Ishikawa (cell line): ENCODE measurements around the gene GTPBP1.
A peak's percentile ranks its signal among the peaks of the same experiment; 100 is the strongest.

Source experiments
- CEBPB ChIP-seq: IDR thresholded peaks from 2 replicates; pipeline ENCODE4 v1.6.1; 2012
- CREB1 ChIP-seq: IDR thresholded peaks from 2 replicates; pipeline ENCODE4 v1.6.1; 2012; ENCODE audit warnings: low read depth
- EGR1 ChIP-seq: IDR thresholded peaks from 2 replicates; pipeline ENCODE4 v1.6.1; 2012
- EP300 ChIP-seq: IDR thresholded peaks from 2 replicates; pipeline ENCODE4 v1.6.1; 2012; ENCODE audit warnings: borderline replicate concordance
- FOXM1 ChIP-seq: IDR thresholded peaks from 2 replicates; pipeline ENCODE4 v1.6.1; 2012; ENCODE audit warnings: low read depth, borderline replicate concordance
- NFIC ChIP-seq: IDR thresholded peaks from 2 replicates; pipeline ENCODE4 v1.6.1; 2012
- RAD21 ChIP-seq: IDR thresholded peaks from 2 replicates; pipeline ENCODE4 v1.6.1; 2012; ENCODE audit warnings: low read depth
- TAF1 ChIP-seq: IDR thresholded peaks from 2 replicates; pipeline ENCODE4 v1.6.1; 2012; ENCODE audit warnings: low read depth, mild to moderate bottlenecking
- TCF12 ChIP-seq: IDR thresholded peaks from 2 replicates; pipeline ENCODE4 v1.6.1; 2012; ENCODE audit warnings: low read depth
- TEAD4 ChIP-seq: IDR thresholded peaks from 2 replicates; pipeline ENCODE4 v1.6.1; 2012
- YY1 ChIP-seq: IDR thresholded peaks from 2 replicates; pipeline ENCODE4 v1.6.1; 2012; ENCODE audit warnings: low read depth
- ZBTB7A ChIP-seq: IDR thresholded peaks from 2 replicates; pipeline ENCODE4 v1.6.1; 2012; ENCODE audit warnings: low read depth
- TF ChIP-seq, protein P1 (sequence below): IDR thresholded peaks from 2 replicates; pipeline ENCODE4 v1.6.1; 2012
- TF ChIP-seq, protein P2 (sequence below): IDR thresholded peaks from 2 replicates; pipeline ENCODE4 v1.6.1; 2012; ENCODE audit warnings: low read depth, mild to moderate bottlenecking
- TF ChIP-seq, protein P3 (sequence below): IDR thresholded peaks from 2 replicates; pipeline ENCODE4 v1.6.1; 2012

Gene GTPBP1

DNA sequence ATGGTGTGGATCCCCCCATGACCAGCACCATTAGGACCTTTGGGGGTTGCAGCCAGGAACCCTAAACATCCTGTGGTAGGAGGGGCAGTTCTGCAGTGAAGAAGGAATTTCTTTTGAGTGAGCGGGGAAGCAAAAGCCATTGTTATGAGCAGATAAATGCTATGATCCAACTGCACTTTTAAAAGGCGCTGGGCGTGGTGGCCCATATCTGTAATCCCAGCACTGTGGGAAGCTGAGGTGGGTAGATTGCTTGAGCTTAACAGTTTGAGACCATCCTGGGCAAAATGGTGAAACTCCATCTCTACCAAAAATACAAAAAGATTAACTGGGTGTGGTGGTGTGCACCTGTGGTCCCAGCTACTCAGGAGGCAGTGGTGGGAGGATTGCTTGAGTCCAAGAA, 29.9 kb upstream of the GTPBP1 start:
- no peak for TF ChIP-seq FOXM1
- no peak for TF ChIP-seq TAF1
- TF ChIP-seq EGR1: no peak
- no peak for TF ChIP-seq ZBTB7A

DNA sequence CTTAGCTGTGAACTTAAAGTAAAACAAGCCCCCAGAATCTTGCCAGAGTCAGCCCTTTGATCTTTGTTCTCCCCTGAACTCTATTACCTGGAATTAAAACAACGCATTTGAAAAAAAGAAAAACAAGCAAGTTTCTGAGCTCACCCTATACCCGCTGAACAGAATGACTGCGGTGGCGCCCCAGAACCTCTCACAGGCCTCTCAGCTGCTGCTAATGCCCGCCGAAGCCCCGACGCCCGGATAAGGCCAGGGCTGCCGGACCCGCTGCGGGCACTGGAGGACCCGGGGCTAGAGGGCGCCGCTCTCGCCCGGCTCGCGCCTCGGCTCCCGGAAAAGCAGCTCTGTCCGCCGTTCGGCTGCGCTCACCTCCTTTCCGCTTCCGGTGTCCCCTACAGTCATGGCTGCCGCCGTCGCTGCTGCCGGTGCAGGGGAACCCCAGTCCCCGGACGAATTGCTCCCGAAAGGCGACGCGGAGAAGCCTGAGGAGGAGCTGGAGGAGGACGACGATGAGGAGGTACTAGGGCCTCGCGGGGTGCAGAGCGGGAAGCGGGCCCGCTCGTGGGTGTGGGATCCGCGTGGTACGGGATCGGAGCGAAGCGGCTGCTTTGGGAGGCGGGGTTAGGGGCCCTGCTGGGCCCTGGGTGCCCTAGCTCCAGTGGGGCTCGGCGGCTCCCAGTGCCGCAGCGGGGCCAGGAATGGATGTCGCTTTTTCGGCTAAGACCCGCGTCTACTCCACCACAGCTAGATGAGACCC, 24.0 kb upstream of the GTPBP1 start, which contains the start of gene TOMM22:
Gene TOMM22, plus strand, starts transcription at position 376 of the 754 bp plus-strand sequence. Its CDS starts 22 bp downstream, at position 398.
- peak; percentile 32; the same call in 1 of the 2 replicates for TF ChIP-seq RAD21
- no peak; the same call in 1 of the 2 replicates for TF ChIP-seq NFIC
- TF ChIP-seq TAF1: peak; percentile 96
- TF ChIP-seq TEAD4: peak; percentile 19; the same call in 1 of the 2 replicates
- peak; percentile 99 for TF ChIP-seq YY1
- no peak for TF ChIP-seq CREB1
- no peak; the same call in 1 of the 2 replicates for TF ChIP-seq CEBPB
- TF ChIP-seq EGR1: peak; percentile 57
- TF ChIP-seq, protein P1, sequence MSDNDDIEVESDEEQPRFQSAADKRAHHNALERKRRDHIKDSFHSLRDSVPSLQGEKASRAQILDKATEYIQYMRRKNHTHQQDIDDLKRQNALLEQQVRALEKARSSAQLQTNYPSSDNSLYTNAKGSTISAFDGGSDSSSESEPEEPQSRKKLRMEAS: peak; percentile 87
- TF ChIP-seq, protein P2, sequence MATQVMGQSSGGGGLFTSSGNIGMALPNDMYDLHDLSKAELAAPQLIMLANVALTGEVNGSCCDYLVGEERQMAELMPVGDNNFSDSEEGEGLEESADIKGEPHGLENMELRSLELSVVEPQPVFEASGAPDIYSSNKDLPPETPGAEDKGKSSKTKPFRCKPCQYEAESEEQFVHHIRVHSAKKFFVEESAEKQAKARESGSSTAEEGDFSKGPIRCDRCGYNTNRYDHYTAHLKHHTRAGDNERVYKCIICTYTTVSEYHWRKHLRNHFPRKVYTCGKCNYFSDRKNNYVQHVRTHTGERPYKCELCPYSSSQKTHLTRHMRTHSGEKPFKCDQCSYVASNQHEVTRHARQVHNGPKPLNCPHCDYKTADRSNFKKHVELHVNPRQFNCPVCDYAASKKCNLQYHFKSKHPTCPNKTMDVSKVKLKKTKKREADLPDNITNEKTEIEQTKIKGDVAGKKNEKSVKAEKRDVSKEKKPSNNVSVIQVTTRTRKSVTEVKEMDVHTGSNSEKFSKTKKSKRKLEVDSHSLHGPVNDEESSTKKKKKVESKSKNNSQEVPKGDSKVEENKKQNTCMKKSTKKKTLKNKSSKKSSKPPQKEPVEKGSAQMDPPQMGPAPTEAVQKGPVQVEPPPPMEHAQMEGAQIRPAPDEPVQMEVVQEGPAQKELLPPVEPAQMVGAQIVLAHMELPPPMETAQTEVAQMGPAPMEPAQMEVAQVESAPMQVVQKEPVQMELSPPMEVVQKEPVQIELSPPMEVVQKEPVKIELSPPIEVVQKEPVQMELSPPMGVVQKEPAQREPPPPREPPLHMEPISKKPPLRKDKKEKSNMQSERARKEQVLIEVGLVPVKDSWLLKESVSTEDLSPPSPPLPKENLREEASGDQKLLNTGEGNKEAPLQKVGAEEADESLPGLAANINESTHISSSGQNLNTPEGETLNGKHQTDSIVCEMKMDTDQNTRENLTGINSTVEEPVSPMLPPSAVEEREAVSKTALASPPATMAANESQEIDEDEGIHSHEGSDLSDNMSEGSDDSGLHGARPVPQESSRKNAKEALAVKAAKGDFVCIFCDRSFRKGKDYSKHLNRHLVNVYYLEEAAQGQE: peak; percentile 31; the same call in 1 of the 2 replicates
- no peak for TF ChIP-seq ZBTB7A
- TF ChIP-seq, protein P3, sequence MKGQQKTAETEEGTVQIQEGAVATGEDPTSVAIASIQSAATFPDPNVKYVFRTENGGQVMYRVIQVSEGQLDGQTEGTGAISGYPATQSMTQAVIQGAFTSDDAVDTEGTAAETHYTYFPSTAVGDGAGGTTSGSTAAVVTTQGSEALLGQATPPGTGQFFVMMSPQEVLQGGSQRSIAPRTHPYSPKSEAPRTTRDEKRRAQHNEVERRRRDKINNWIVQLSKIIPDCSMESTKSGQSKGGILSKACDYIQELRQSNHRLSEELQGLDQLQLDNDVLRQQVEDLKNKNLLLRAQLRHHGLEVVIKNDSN: no peak
- peak; percentile 85 for TF ChIP-seq TCF12
- TF ChIP-seq EP300: no peak; the same call in 1 of the 2 replicates
- no peak for TF ChIP-seq FOXM1

DNA sequence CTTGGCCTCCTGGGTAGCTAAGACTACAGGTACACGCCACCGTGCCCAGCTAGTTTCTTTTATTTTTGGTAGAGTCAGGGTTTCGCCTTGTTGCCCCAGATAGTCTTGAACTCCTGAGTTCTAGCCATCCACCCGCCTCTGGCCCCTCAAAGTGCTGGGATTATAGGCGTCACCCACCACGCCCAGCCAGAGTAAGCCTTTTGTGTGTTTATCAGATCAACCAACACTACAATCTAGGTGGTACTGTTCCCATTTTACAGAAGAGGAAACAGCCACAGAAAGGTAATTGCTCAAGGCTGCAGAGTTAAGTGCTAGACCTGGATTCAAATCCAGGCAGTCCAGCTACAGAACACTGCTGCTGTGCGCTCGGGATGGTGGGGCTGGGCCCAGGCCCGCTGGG, 20.8 kb upstream of the GTPBP1 start:
- no peak for TF ChIP-seq TEAD4
- no peak for TF ChIP-seq EGR1
- TF ChIP-seq, protein P1: no peak
- no peak for TF ChIP-seq CREB1
- TF ChIP-seq RAD21: no peak
- TF ChIP-seq ZBTB7A: no peak
- TF ChIP-seq, protein P2: no peak
- TF ChIP-seq CEBPB: no peak
- TF ChIP-seq, protein P3: no peak
- TF ChIP-seq FOXM1: no peak
- TF ChIP-seq TCF12: no peak
- TF ChIP-seq NFIC: no peak
- no peak for TF ChIP-seq YY1
- TF ChIP-seq TAF1: no peak
- no peak for TF ChIP-seq EP300

DNA sequence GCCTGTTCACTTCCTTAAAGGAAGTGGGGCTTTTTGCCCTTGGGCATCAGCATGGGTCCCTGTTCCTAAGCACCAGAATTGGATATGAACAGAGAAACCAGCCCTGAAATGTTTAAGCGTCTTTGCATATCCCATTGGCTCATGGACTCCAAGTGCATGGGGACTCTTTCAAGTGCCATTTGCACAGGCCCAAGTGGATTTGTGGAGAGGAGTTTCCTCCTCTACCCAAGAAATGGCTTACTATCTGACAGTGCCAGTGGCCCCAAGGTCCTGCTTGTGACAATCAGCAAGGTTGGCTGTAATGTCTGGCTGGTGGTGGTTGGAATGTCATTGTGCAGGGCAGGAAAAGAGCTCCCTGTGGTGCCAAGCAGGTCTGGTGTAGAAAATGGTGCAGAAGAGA, 20.0 kb upstream of the GTPBP1 start:
- TF ChIP-seq EGR1 (no peak), EP300 (no peak), TEAD4 (no peak), RAD21 (no peak), FOXM1 (no peak), TCF12 (no peak), NFIC (no peak), TAF1 (no peak), CEBPB (no peak), CREB1 (no peak), YY1 (no peak), ZBTB7A (no peak)
- TF ChIP-seq, protein P1: no peak
- TF ChIP-seq, protein P3: no peak
- TF ChIP-seq, protein P2: no peak
